Thoracic aorta (tissue), 2 donors: ENCODE data around the gene BCAR3. TPM values are rescaled to one million over a fixed set of nuclear protein-coding genes. Genes with fewer than 3 reads are reported as not detected.

Experiments used
- ATAC-seq: fragments of 150-250 bp; one replicate; pipeline ENCODE4 v1.8.0; 2017; ENCODE audit warnings: low read depth; ENCODE audit not compliant: insufficient number of reproducible peaks, low FRiP score
- DNase-seq: peaks from one replicate; pipeline ENCODE4 v3.0.0-alpha.2; 2020; ENCODE audit warnings: low spot score
- H3K27ac ChIP-seq, 2 donors: fragments of 200-600 bp; sonication (generic); 1 replicate in 1 of 2; 2 replicates in 1 of 2; pipeline ENCODE4 v1.5.1; 2016; ENCODE audit warnings: mild to moderate bottlenecking in 2 of 2, moderate library complexity in 2 of 2
- H3K27me3 ChIP-seq: fragments of 200-600 bp; sonication (generic); replicated peaks from 2 replicates; pipeline ENCODE4 v1.6.0; 2016; ENCODE audit warnings: mild to moderate bottlenecking; ENCODE audit not compliant: insufficient read depth
- H3K36me3 ChIP-seq: fragments of 200-600 bp; sonication (generic); one replicate; pipeline ENCODE4 v1.5.1; 2016
- H3K4me1 ChIP-seq, 2 donors: fragments of 200-600 bp; sonication (generic); 1 replicate in 1 of 2; 2 replicates in 1 of 2; pipeline versions ENCODE4 v1.5.1 to v1.6.0; 2016; ENCODE audit warnings: low read depth in 2 of 2, mild to moderate bottlenecking in 1 of 2; ENCODE audit not compliant: control insufficient read depth in 1 of 2
- H3K4me3 ChIP-seq: fragments of 200-600 bp; sonication (generic); 2 replicates; pipeline ENCODE4 v1.5.1; 2016; ENCODE audit warnings: mild to moderate bottlenecking
- H3K9me3 ChIP-seq: fragments of 200-600 bp; sonication (generic); 2 replicates; pipeline ENCODE4 v1.5.1; 2016
- CTCF ChIP-seq: fragments of 200-600 bp; sonication (generic); IDR thresholded peaks from one replicate; pipeline ENCODE4 v1.5.1; 2019; ENCODE audit warnings: antibody characterized with exemption
- total RNA-seq, 2 donors: library from RNA; depleted of rRNA; stranded (reverse); fragments of >200 nt; gene quantifications; one replicate each; pipeline versions ENCODE4 v1.1.0 to v1.2.3, GENCODE V29; 2016

The BCAR3 gene
- total RNA-seq, 2 donors from 2014 or later: 26.7 to 36.3 TPM

GRCh38 chr1:93672477-93673162 lies 9.0 kb downstream of the BCAR3 start:
- no peaks in the 10 kb centered on the region for H3K9me3 ChIP-seq
- H3K27ac ChIP-seq: no peak overlapping the region
- TF ChIP-seq CTCF: no peak
- H3K36me3 ChIP-seq: no peaks in the 10 kb centered on the region
- no peak for ATAC-seq
- peaks cover 36 to 71% of the 10 kb centered on the region in 2 donors for H3K4me1 ChIP-seq
- no peaks in the 10 kb centered on the region for H3K27me3 ChIP-seq
- no peak for DNase-seq
- H3K4me3 ChIP-seq: no peak overlapping the region

GRCh38 chr1:93672069-93672468 lies 9.6 kb downstream of the BCAR3 start:
- H3K36me3 ChIP-seq: no peaks in the 10 kb centered on the region
- H3K27ac ChIP-seq: no peak overlapping the region
- H3K27me3 ChIP-seq: no peaks in the 10 kb centered on the region
- DNase-seq (no peak), ATAC-seq (no peak)
- H3K4me1 ChIP-seq: peaks cover 36 to 71% of the 10 kb centered on the region in 2 donors
- H3K9me3 ChIP-seq: no peaks in the 10 kb centered on the region
- no peak for TF ChIP-seq CTCF
- H3K4me3 ChIP-seq: no peak overlapping the region

- no peaks in the 10 kb centered on the region for H3K9me3 ChIP-seq
- H3K27me3 ChIP-seq: no peaks in the 10 kb centered on the region
- no peaks in the 10 kb centered on the region for H3K36me3 ChIP-seq
- no peak for TF ChIP-seq CTCF
- no peak overlapping the region for H3K27ac ChIP-seq
- DNase-seq: no peak
- H3K4me1 ChIP-seq: peaks cover 36 to 67% of the 10 kb centered on the region in 2 donors
- ATAC-seq: no peak
- no peak overlapping the region for H3K4me3 ChIP-seq
Observed at GRCh38 chr1:93671099-93671621, 10.5 kb downstream of the BCAR3 start.

- Histone ChIP-seq H3K27ac (no peak overlapping the region), H3K36me3 (no peaks in the 10 kb centered on the region), H3K9me3 (no peaks in the 10 kb centered on the region), H3K27me3 (no peaks in the 10 kb centered on the region), H3K4me1 (peaks cover 41 to 67% of the 10 kb centered on the region in 2 donors), H3K4me3 (no peak overlapping the region)
- no peak for TF ChIP-seq CTCF
- ATAC-seq (no peak), DNase-seq (no peak)
Observed at GRCh38 chr1:93670141-93670540, 11.5 kb downstream of the BCAR3 start.

- no peak for TF ChIP-seq CTCF
- no peak for ATAC-seq
- Histone ChIP-seq H3K4me3 (no peak overlapping the region), H3K9me3 (no peaks in the 10 kb centered on the region), H3K36me3 (no peaks in the 10 kb centered on the region), H3K27me3 (no peaks in the 10 kb centered on the region), H3K27ac (no peak overlapping the region), H3K4me1 (peaks cover 42 to 67% of the 10 kb centered on the region in 2 donors)
- no peak for DNase-seq
Observed at GRCh38 chr1:93669369-93669768, 12.3 kb downstream of the BCAR3 start.
